Ectodermal cell (in vitro differentiated cells): ENCODE measurements around the gene RSAD1.
"Not testable (repeated sequence)": the region's sequence is repeated elsewhere in the genome, so short reads cannot be mapped to it uniquely, and the experiment has no call there.

ENCODE experiments used
- H3K27ac ChIP-seq: 2 replicates; pipeline ENCODE4 v1.7.0; 2013; ENCODE audit warnings: mild to moderate bottlenecking, low read depth, low read length; ENCODE audit not compliant: insufficient read depth, poor library complexity, severe bottlenecking
- H3K27me3 ChIP-seq: 2 replicates; pipeline ENCODE4 v1.7.0; 2013; ENCODE audit warnings: mild to moderate bottlenecking, low read length; ENCODE audit not compliant: insufficient read depth, control insufficient read depth, poor library complexity, severe bottlenecking
- H3K36me3 ChIP-seq: one replicate; pipeline ENCODE4 v1.7.0; 2013; ENCODE audit warnings: low read length; ENCODE audit not compliant: control insufficient read depth, insufficient read depth
- H3K4me1 ChIP-seq: one replicate; pipeline ENCODE4 v1.7.0; 2013; ENCODE audit warnings: low read length; ENCODE audit not compliant: control insufficient read depth, insufficient read depth
- H3K4me3 ChIP-seq: 2 replicates; pipeline ENCODE4 v1.7.0; 2013; ENCODE audit warnings: low read depth, low read length, control low read depth; ENCODE audit not compliant: insufficient read depth
- H3K9me3 ChIP-seq: 2 replicates; pipeline ENCODE4 v1.7.0; 2013; ENCODE audit warnings: mild to moderate bottlenecking, low read length, moderate library complexity; ENCODE audit not compliant: control insufficient read depth
- WGBS, 2 experiments: methylation state at CpG; one replicate each; pipeline ENCODE4 v1.1.7; 2013; ENCODE audit warnings: missing lambda C conversion rate in 2 of 2; 5-methylcytosine and 5-hydroxymethylcytosine counted together

RSAD1 gene

GRCh38 chr17:50472761-50473161, 5.9 kb upstream of the RSAD1 start:
- 89 to 91% methylated on average over 13 of the region's 13 CpGs for WGBS, 2 experiments
- H3K4me1 ChIP-seq, H3K36me3 ChIP-seq, H3K9me3 ChIP-seq, H3K27ac ChIP-seq, H3K4me3 ChIP-seq: not testable (repeated sequence)
- H3K27me3 ChIP-seq: peaks cover 53% of the 10 kb centered on the region

DNA sequence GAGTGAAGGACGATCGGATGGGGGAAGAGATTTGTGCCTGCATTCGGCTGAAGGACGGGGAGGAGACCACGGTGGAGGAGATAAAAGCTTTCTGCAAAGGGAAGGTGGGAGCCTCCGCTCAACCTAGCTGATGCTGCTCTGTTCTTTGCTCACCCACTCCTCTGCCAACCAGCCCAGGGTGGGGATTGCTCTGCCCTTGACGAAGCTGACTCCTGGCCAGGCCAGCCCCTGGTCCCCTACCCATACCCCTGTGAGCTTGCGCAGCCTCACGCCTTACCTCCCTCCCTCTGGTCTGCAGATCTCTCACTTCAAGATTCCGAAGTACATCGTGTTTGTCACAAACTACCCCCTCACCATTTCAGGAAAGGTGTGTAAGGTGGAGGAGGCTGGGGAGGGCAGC, 4.8 kb upstream of the RSAD1 start:
- Histone ChIP-seq H3K9me3 (no peaks in the 10 kb centered on the region), H3K36me3 (no peaks in the 10 kb centered on the region), H3K27me3 (peaks cover 42% of the 10 kb centered on the region), H3K27ac (no peak overlapping the region), H3K4me3 (no peak overlapping the region), H3K4me1 (no peaks in the 10 kb centered on the region)
- 87 to 94% methylated on average over 9 to 11 of the region's 11 CpGs for WGBS, 2 experiments

GRCh38 chr17:50474523-50474922, 4.1 kb upstream of the RSAD1 start:
- Histone ChIP-seq H3K27me3 (peaks cover 36% of the 10 kb centered on the region), H3K4me1 (no peaks in the 10 kb centered on the region), H3K4me3 (no peak overlapping the region), H3K36me3 (no peaks in the 10 kb centered on the region), H3K9me3 (no peaks in the 10 kb centered on the region), H3K27ac (no peak overlapping the region)
- 87% methylated on average over 6 of the region's 6 CpGs for WGBS, 2 experiments

GRCh38 chr17:50475362-50475761, 3.3 kb upstream of the RSAD1 start:
- H3K4me1 ChIP-seq: no peaks in the 10 kb centered on the region
- H3K36me3 ChIP-seq: no peaks in the 10 kb centered on the region
- H3K27me3 ChIP-seq: peaks cover 27% of the 10 kb centered on the region
- no peak overlapping the region for H3K27ac ChIP-seq
- no peak overlapping the region for H3K4me3 ChIP-seq
- 87 to 89% methylated on average over 4 of the region's 4 CpGs for WGBS, 2 experiments
- H3K9me3 ChIP-seq: no peaks in the 10 kb centered on the region

DNA sequence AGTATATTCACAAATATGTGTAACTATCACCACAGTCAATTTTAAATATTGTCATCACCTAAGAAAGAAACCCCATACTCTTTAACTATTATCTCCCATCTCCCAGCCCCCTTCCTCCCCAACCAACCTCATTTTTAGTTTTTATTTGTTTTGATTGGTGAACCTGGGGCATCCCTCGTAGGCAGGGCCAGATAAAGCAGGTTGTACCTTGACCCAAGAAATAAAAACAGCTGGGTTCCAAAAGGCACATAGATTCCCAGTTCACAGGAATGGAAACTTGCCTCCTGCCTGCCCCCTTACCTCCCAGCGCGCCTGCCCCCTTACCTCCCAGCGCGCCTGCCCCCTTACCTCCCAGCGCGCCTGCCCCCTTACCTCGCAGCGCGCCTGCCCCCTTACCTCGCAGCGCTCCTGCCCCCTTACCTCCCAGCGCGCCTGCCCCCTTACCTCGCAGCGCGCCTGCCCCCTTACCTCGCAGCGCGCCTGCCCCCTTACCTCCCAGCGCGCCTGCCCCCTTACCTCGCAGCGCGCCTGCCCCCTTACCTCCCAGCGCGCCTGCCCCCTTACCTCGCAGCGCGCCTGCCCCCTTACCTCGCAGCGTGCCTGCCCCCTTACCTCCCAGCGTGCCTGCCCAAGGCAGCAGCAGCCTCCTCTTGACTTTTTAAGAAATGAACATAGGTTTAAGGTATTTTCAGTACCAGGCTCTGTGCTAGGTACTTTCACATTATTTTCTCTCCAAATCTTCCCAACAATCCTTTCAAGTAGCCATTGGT, 2.7 kb upstream of the RSAD1 start:
- WGBS, 2 experiments: 29 to 49% methylated on average over 24 to 28 of the region's 33 CpGs
- not testable (repeated sequence) for H3K4me3 ChIP-seq, H3K9me3 ChIP-seq, H3K27ac ChIP-seq, H3K36me3 ChIP-seq, H3K4me1 ChIP-seq
- H3K27me3 ChIP-seq: peaks cover 24% of the 10 kb centered on the region

DNA sequence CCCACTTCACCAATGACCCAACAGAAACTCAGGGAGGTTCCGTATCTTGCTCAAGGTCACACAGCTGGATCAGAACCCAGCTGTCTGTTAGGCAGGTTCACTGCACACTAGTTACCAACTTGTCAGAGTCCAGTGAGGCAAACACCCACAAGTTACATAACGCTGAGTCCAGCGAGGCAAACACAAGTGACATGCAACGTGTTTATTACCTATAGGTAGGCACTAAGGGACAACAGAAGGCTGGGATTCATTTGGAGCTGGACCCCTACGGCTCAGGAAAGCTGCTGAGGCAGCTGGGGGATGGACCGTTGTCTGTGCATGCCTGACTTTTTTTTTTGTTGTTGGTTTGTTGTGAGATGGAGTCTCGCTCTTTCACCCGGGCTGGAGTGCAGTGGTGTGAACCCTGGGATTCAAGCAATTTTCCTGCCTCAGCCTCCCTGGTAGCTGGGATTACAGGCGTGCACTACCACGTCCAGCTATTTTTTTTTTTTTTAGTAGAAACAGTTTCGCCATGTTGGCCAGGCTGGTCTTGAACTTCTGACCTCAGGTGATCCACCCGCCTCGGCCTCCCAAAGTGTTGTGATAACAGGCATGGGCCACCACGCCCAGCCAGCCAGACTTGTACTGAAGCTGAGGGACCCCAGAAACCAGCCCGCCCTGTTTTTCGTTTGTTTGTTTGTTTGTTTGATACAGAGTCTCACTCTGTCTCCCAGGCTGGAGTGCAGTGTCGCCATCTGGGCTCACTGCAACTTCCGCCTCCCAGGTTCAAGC, 1.9 kb upstream of the RSAD1 start:
- WGBS, 2 experiments: 85 to 87% methylated on average over 18 of the region's 18 CpGs
- H3K4me3 ChIP-seq: no peak overlapping the region
- no peak overlapping the region for H3K27ac ChIP-seq
- peaks cover 24% of the 10 kb centered on the region for H3K27me3 ChIP-seq
- H3K9me3 ChIP-seq: no peaks in the 10 kb centered on the region
- H3K4me1 ChIP-seq: no peaks in the 10 kb centered on the region
- H3K36me3 ChIP-seq: no peaks in the 10 kb centered on the region

DNA sequence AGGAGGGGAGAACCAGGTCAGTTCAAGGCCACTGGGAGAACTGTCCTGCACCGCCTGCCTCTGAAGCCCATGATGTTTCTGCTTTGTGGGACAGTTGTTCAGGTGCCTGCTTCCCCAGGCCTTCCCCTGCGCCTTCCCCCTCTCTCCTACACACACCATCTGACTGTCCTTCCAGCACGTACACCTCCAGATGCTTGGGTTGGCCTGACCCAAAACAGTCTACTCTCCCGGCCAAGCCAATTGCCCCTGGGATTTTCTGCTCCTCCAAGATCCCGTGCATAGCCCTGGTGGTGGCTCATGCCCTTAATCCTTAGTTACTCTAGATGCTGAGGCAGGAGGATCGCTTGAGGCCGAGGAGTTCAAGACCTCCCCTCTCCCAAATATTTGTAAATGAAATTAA, 684 bp upstream of the RSAD1 start:
- Histone ChIP-seq H3K9me3 (no peaks in the 10 kb centered on the region), H3K27ac (no peak overlapping the region), H3K4me1 (no peaks in the 10 kb centered on the region), H3K36me3 (no peaks in the 10 kb centered on the region), H3K27me3 (peaks cover 24% of the 10 kb centered on the region), H3K4me3 (no peak overlapping the region)
- WGBS, 2 experiments: 89 to 93% methylated on average over 7 of the region's 7 CpGs

DNA sequence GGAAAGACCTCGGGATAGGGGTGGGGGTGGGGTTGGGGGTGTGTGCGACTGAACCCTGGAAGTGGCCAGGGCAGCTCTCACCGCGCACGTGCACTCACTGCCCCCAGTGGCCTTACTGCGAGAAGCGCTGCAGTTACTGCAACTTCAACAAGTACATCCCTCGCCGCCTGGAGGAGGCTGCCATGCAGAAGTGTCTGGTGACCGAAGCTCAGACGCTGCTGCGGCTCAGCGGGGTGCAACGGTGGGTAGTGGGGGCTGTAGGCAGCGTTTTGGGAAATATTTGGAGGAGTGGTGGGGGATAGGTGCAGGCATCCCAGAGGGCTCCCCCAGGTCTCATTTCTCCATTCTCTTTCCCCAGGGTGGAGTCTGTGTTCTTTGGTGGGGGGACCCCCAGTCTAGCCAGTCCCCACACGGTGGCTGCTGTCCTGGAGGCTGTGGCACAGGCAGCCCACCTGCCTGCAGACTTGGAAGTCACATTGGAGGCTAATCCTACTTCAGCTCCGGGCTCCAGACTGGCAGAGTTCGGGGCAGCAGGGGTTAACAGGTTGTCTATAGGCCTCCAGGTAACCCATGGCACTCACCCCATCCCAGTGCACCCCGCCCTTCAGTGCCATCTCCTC, 972 bp downstream of the RSAD1 start:
- no peak overlapping the region for H3K27ac ChIP-seq
- no peaks in the 10 kb centered on the region for H3K4me1 ChIP-seq
- peak overlapping the region; percentile 73 for H3K4me3 ChIP-seq
- peaks cover 21% of the 10 kb centered on the region for H3K27me3 ChIP-seq
- H3K36me3 ChIP-seq: no peaks in the 10 kb centered on the region
- 19% methylated on average over 19 of the region's 19 CpGs for WGBS, 2 experiments
- H3K9me3 ChIP-seq: no peaks in the 10 kb centered on the region

DNA sequence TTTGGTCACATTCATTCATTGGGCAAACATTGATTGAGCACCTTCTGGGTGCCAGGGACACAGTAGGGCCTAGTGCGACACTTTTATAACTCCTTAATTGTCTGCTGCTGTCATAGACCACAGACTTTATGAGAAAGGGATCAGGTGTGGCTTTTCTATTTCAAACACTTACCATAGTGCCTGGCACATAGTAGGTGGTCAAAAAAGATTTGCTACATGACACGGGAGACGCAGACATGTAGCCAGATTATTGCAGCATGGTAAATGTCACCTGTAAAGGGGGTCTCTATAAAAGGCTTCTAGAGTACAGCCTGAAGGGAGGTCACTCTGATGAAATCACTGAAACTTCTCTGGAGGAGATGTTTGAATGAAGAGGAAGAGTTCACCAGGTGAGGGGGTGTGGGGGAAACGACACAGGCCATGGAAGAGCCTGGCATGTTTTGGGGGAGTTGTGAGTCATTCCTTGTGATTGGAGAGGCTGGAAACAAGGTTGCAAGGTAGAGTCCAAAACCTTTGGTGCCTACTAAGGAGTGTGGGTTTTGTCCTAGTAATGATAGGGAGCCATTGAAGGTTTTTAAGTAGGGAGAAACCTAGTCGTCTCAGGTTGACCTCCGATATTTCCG, 1.6 kb downstream of the RSAD1 start:
- 94 to 95% methylated on average over 7 of the region's 7 CpGs for WGBS, 2 experiments
- Histone ChIP-seq H3K27me3 (peaks cover 17% of the 10 kb centered on the region), H3K36me3 (no peaks in the 10 kb centered on the region), H3K4me1 (no peaks in the 10 kb centered on the region), H3K9me3 (no peaks in the 10 kb centered on the region), H3K4me3 (no peak overlapping the region), H3K27ac (no peak overlapping the region)
